A204.1 (cell line): ENCODE results near the gene WDFY3.

ENCODE experiments used
- FAIRE-seq: peaks from 2 replicates; lab custom pipeline; 2012; peaks lifted over from hg19 to GRCh38; lab: Jason Lieb, UNC

Gene WDFY3

DNA sequence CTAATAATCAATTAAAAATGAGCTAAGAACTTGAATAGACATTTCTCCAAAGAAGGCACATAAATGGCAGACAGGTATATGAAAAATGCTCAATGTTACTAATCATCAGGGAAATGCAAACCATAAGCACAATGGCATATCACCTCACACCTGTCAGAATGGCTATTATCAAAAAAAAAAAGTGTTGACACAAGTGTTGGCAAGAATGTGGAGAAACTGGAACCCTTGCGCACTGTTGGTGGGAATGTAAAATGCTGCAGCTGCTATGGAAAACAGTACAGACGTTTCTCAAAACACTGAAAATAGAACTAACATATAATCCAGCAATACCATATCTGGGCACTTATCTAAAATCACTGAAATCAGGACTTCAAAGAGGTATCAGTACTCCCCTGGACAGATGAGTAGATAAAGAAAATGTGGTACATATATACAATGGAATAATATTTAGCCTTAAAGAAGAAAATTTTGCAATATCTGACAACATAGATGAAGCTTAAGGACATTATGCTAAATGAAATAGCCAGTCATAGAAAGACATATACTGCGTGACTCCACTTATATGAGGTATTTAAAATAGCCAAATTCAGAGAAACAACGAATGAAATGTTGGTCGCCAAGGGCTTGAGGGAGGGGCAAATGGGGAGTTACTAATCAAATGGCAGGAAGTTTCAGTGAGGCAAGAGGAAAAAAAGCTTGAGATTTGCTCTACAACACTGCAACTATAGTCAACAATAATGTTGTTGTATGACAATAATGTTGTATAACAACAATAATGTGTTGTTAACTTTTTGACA is 175.5 kb downstream of the WDFY3 start:
- FAIRE-seq: no peak

GRCh38 chr4:84786478-84786877 is 180.0 kb downstream of the WDFY3 start:
- FAIRE-seq: no peak

- FAIRE-seq: no peak
Observed at GRCh38 chr4:84782517-84782916, 184.0 kb downstream of the WDFY3 start.

- FAIRE-seq: no peak
Observed at GRCh38 chr4:84780719-84781118, 185.8 kb downstream of the WDFY3 start.

DNA sequence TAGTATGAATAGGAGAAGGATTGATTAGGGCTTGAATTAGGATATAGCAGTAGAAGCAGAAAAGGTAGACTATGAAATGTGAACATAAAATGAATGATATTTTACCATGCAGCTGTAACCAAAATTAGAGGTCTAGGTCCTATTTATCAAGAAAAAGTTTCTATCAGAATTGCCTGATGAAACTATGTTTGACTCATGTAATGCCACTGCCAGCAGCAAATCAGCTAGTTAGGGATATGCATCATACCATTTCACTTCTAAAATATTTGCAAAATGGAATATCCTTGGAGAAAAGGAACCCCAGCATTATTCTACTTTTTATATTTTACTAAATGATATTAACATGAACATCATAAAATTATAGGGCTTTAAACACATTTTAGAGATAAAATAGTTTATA is 188.4 kb downstream of the WDFY3 start:
- no peak for FAIRE-seq

DNA sequence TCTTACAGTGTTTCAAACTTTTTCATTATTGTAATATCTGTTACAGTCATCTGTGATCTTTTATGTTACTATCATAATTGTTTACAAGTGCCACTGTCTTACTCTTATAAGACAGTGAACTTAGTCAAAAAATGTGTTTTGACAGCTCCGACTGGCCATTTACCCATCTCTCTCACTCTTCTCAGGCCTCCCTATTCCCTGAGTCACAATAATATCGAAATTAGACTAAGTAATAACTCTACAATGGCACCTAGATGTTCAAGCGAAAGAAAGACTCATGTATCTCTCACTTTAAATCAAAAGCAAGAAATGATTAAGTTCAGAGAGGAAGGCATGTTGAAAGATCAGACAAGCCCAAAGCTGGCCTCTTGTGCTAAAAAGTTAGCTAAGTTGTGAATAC is 199.3 kb downstream of the WDFY3 start:
- FAIRE-seq: no peak

GRCh38 chr4:84753321-84753972 is 213.0 kb downstream of the WDFY3 start:
- FAIRE-seq: no peak

DNA sequence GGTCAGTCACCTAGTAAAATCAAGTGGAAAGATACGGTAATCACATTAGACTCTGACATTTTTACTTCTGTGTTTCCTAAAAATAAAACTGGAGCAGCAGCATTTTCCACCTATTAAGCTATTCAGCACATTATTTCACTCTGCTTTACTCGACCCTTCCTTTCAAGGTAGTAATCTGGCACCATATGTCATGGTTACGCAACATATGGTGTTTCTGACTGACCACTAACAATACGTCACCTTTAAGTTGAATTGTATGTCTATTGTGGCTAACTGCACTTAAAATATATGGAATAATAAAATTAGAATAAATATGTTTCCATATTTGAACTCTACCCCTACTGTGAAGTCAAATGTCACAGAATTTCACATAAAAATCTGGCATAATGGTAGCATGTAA is 214.8 kb downstream of the WDFY3 start:
- FAIRE-seq: no peak

DNA sequence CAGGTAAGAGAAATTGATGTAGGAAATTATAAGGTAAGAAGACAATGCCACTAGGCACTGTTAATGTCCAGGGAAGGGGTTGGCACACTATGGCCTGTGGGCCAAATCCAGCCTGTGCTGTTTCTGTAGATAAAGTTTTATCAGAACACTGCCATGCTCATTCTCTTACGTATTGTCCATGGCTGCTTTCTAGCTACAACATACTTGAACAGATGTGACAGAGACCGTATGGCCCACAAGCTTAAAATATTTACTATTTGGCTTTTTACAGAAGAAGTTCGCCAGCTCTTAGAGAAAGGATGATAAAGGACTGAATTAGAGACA is 215.6 kb downstream of the WDFY3 start:
- no peak for FAIRE-seq

- peak; percentile 97 for FAIRE-seq
Observed at GRCh38 chr4:84750260-84750959, 216.1 kb downstream of the WDFY3 start.

DNA sequence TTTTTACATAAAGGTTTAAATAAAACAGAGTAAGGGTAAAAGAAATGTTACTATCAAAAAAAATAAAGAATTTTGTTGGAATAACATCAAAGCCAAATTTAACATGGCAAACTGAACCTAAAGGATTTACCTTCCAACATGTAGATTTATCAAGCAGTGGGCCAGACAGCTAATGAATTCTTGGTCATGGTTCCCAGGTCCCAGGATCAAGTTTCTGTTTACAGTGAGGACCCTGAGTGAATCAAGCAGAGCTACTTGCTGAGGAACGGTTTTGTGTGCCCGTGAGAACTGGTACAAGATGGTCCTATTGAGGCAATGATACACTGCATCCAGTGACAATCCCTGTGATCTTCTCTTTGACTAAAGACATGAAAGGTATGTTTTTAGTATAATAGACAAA is 226.4 kb downstream of the WDFY3 start:
- no peak for FAIRE-seq

GRCh38 chr4:84738622-84739021 is 227.9 kb downstream of the WDFY3 start:
- FAIRE-seq: no peak

DNA sequence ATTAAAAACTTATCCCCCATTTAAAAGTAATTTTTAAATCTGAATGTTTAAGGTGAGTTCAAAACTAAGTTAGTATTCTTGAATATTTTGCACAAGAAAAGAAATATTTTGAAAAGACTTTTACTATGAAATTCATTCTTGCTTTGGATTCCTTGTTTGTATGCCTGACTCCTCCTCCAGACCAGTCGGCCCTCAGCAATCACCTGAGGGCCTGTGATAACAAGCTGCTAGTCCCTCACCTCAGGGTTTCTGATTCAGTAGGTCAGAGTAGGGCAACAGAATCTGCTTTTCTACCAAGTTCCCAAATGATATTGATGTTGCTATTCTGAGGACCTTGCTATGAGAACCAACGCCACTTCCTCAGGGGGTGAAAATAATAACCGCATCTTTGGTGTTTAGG is 228.8 kb downstream of the WDFY3 start:
- no peak for FAIRE-seq

- FAIRE-seq: no peak
Observed at GRCh38 chr4:84734037-84734436, 232.5 kb downstream of the WDFY3 start.

GRCh38 chr4:84733343-84734033 is 233.0 kb downstream of the WDFY3 start:
- FAIRE-seq: no peak

DNA sequence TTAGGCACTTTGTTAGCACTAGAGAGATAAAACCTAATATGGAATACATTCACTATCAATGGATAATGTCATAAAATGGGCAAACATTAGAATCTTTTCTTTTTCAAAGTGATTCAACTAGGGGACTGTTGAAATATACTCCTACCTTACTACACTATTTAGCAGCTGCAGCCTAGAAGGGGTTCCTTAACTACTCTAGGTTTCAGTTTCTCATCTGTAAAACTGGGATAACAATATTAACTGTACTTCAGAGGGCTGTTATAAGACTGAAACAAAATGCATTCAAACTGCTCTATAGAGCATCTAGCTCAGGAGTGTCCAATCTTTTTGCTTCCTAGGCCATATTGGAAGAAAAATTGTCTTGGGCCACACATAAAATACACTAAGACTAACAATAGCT is 236.1 kb downstream of the WDFY3 start:
- FAIRE-seq: no peak

DNA sequence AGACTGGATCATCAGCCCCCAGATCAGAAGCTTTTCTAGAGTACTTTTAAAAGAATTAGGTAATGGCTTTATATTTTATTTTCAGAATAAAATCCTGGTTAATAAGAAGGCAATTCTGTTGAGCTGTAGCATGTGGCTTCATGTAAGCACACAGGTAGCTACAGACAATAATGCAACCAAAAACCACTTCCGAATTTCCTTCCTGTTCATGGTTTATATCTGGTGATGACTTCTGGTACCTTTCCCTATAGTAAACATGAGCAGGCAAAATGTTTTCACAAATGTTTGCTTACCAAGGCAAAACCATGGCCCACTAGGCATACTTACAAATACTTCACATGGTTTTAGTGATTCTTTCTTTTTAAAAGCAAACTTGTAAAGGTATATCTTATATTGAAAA is 239.0 kb downstream of the WDFY3 start:
- FAIRE-seq: no peak

- no peak for FAIRE-seq
Observed at GRCh38 chr4:84726356-84726755, 240.1 kb downstream of the WDFY3 start.

DNA sequence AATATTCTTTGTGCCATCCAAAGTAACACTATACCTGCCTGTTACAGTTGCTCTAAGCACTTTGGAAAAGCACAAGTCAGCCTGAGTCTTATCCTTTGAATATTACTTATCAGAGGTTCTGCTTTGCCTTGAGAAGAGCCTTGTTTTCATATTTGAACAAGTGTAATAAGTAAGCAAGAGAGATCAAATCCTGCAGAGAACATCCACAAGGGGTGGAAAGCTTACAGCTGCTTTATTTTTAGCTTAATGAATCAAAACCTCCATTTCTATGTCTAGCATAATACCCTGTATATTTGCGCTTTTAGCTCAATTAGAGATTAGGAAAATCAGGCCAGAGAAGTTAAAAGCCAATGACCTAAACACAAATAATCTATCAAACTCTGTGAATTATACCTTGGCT is 243.8 kb downstream of the WDFY3 start:
- FAIRE-seq: no peak

DNA sequence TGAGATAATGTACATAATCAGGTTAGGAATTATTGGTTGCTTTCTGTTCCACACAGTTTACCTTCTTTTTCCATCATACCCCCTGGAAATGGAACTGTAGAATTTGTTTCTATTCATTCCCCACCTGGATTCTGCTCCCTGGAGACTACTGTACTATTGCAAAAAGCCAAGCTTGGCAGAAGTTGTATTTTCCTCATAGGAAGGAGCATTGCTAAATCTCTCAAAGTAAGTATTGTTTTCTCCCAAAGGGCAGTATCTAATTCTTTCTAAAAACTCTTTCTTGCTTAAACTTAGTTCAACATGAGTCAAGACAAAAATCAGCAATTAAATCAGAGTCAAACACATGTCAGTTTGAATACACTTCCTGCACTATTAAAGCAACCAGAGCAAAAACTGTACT is 247.4 kb downstream of the WDFY3 start:
- no peak for FAIRE-seq

DNA sequence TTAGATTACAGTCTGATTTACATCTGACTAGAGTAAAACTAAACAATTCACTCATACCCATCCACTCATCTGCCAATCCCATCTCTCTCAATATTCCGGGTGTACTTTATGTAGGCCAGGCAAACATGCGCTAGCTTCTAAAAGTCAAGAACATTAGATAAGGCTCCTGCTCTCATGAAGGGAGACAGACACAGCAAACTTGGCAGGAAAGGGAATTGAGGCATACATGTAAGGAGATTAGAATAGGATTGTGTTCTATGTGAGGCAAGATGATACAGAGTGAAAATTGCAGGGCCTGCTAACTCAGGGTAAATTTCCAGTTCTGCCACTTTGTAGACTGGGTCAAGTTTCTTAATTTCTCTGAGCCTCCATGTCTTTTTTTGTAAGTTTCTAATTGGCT is 247.8 kb downstream of the WDFY3 start:
- no peak for FAIRE-seq

- FAIRE-seq: no peak
Observed at GRCh38 chr4:84710548-84710947, 255.9 kb downstream of the WDFY3 start.
